Esophagus muscularis mucosa (tissue), 4 donors: ENCODE measurements around the gene CDR2. TPM values are rescaled to one million over a fixed set of nuclear protein-coding genes. Genes with fewer than 3 reads are reported as not detected.
"Not testable (repeated sequence)": the region's sequence is repeated elsewhere in the genome, so short reads cannot be mapped to it uniquely, and the experiment has no call there.

Source experiments
- DNase-seq: peaks from one replicate; pipeline ENCODE4 v3.0.0-alpha.2; 2017; ENCODE audit errors: extremely low spot score
- H3K27ac ChIP-seq, 4 donors: fragments of 200-600 bp; sonication (generic); replicated peaks in 1 of 4; 1 replicate in 3 of 4; 2 replicates in 1 of 4; pipeline ENCODE4 v1.5.1; 2016 to 2019; ENCODE audit warnings: mild to moderate bottlenecking in 1 of 4
- H3K27me3 ChIP-seq, 4 donors: fragments of 200-600 bp; sonication (generic); one replicate each; pipeline versions ENCODE4 v1.5.1 to v1.6.0; 2016 to 2019
- H3K36me3 ChIP-seq, 4 donors: fragments of 200-600 bp; sonication (generic); one replicate each; pipeline ENCODE4 v1.5.1; 2016 to 2019
- H3K4me1 ChIP-seq, 4 donors: fragments of 200-600 bp; sonication (generic); one replicate each; pipeline ENCODE4 v1.5.1; 2016 to 2019
- H3K4me3 ChIP-seq, 4 donors: fragments of 200-600 bp; sonication (generic); 1 replicate in 2 of 4; 2 replicates in 2 of 4; pipeline ENCODE4 v1.5.1; 2016 to 2019; ENCODE audit warnings: mild to moderate bottlenecking in 4 of 4, moderate library complexity in 1 of 4
- H3K9me3 ChIP-seq, 4 donors: fragments of 200-600 bp; sonication (generic); 1 replicate in 3 of 4; 2 replicates in 1 of 4; pipeline ENCODE4 v1.5.1; 2016 to 2019
- CTCF ChIP-seq, 3 experiments: fragments of 200-600 bp in 2 of 3; fragments of 450-650 bp in 1 of 3; sonication (generic) in 2 of 3; IDR thresholded peaks; one replicate each; pipeline ENCODE4 v1.5.1; 2017 to 2019; ENCODE audit warnings: antibody characterized with exemption in 3 of 3, mild to moderate bottlenecking in 2 of 3, moderate library complexity in 1 of 3
- EP300 ChIP-seq: sonication (generic); formaldehyde crosslinking; IDR thresholded peaks from one replicate; pipeline ENCODE4 v1.6.1; 2017; ENCODE audit warnings: antibody characterized with exemption
- POLR2A ChIP-seq: fragments of 450-650 bp; IDR thresholded peaks from one replicate; pipeline ENCODE4 v1.6.1; 2017; ENCODE audit warnings: antibody characterized with exemption, moderate library complexity, mild to moderate bottlenecking, low read depth
- POLR2AphosphoS5 ChIP-seq, 2 donors: sonication (generic); formaldehyde crosslinking; IDR thresholded peaks; one replicate each; pipeline ENCODE4 v1.6.1; 2017; ENCODE audit warnings: antibody characterized with exemption in 2 of 2
- WGBS: methylation state at CpG from one replicate; pipeline ENCODE4 v1.1.5; 2018; 5-methylcytosine and 5-hydroxymethylcytosine counted together
- intact Hi-C: fragments of 100-400 bp; cut with DNase I; formaldehyde crosslinking; loops from one replicate; pipeline ENCODE4 v1.15.1; 2023
- total RNA-seq, 4 donors: library from RNA; depleted of rRNA; stranded (reverse); fragments of >200 nt; gene quantifications; one replicate each; pipeline versions ENCODE4 v1.1.0 to v1.2.1, GENCODE V29; 2016

The CDR2 gene
- total RNA-seq, 4 donors from 2014 or later = 37.0 to 54.0 (median 39.5) TPM

GRCh38 chr16:22353191-22353919, 21.1 kb downstream of the CDR2 start:
- TF ChIP-seq POLR2AphosphoS5 (IDR thresholded peaks at IDR 0.05) (no peak), CTCF (IDR thresholded peaks at IDR 0.05) (no peak), POLR2A (no peak), EP300 (no peak)
- H3K9me3 ChIP-seq = no peaks in the 10 kb centered on the region
- H3K4me3 ChIP-seq = no peak overlapping the region
- 43% methylated on average over 3 of the region's 3 CpGs for WGBS
- H3K27me3 ChIP-seq = no peaks in the 10 kb centered on the region
- peaks cover 14 to 35% (median 23%) of the 10 kb centered on the region in 4 donors for H3K36me3 ChIP-seq
- H3K27ac ChIP-seq = peak overlapping the region; percentile 11 to 56 (median 36)
- DNase-seq = no peak
- intact Hi-C loops = no loop called here
- H3K4me1 ChIP-seq = peaks cover 11 to 35% (median 29%) of the 10 kb centered on the region in 4 donors

- no peak overlapping the region for H3K4me3 ChIP-seq
- WGBS = 87% methylated on average over 5 of the region's 5 CpGs
- H3K36me3 ChIP-seq = peaks cover 14 to 41% (median 29%) of the 10 kb centered on the region in 4 donors
- H3K27ac ChIP-seq = peak overlapping the region in 2 of 4 donors; percentile 11 to 56
- peaks cover 11 to 32% (median 26%) of the 10 kb centered on the region in 4 donors for H3K4me1 ChIP-seq
- TF ChIP-seq POLR2AphosphoS5 (IDR thresholded peaks at IDR 0.05) (no peak), EP300 (no peak), POLR2A (no peak), CTCF (IDR thresholded peaks at IDR 0.05) (no peak)
- H3K27me3 ChIP-seq = no peaks in the 10 kb centered on the region
- intact Hi-C loops = no loop called here
- H3K9me3 ChIP-seq = no peaks in the 10 kb centered on the region
- DNase-seq = no peak
Measured at GRCh38 chr16:22352723-22353122, 21.7 kb downstream of the CDR2 start.

- H3K9me3 ChIP-seq = no peaks in the 10 kb centered on the region
- no peak for DNase-seq
- TF ChIP-seq EP300 (no peak), POLR2A (no peak), POLR2AphosphoS5 (IDR thresholded peaks at IDR 0.05) (no peak), CTCF (IDR thresholded peaks at IDR 0.05) (no peak)
- no peak overlapping the region for H3K4me3 ChIP-seq
- WGBS = 95% methylated on average over 6 of the region's 6 CpGs
- H3K27me3 ChIP-seq = no peaks in the 10 kb centered on the region
- peaks cover 11 to 32% (median 27%) of the 10 kb centered on the region in 4 donors for H3K4me1 ChIP-seq
- no peak overlapping the region for H3K27ac ChIP-seq
- intact Hi-C loops = no loop called here
- H3K36me3 ChIP-seq = peaks cover 20 to 47% (median 35%) of the 10 kb centered on the region in 4 donors
Measured at GRCh38 chr16:22352140-22352539, 22.3 kb downstream of the CDR2 start.

- H3K4me3 ChIP-seq, H3K9me3 ChIP-seq, intact Hi-C loops, H3K27me3 ChIP-seq, DNase-seq, H3K27ac ChIP-seq: not testable (repeated sequence)
- 99% methylated on average over 6 of the region's 6 CpGs for WGBS
- peaks cover 26 to 57% (median 45%) of the 10 kb centered on the region in 4 donors for H3K36me3 ChIP-seq
- H3K4me1 ChIP-seq = peaks cover 11 to 44% (median 35%) of the 10 kb centered on the region in 4 donors
Measured at GRCh38 chr16:22351017-22351416, 23.4 kb downstream of the CDR2 start.

GRCh38 chr16:22348291-22348690, 26.1 kb downstream of the CDR2 start:
- Histone ChIP-seq H3K27me3 (no peaks in the 10 kb centered on the region), H3K27ac (peak overlapping the region in 3 of 4 donors; percentile 20 to 64 (median 40)), H3K4me3 (no peak overlapping the region), H3K4me1 (peaks cover 3 to 29% (median 22%) of the 10 kb centered on the region in 4 donors), H3K9me3 (no peaks in the 10 kb centered on the region), H3K36me3 (peaks cover 26 to 71% (median 47%) of the 10 kb centered on the region in 4 donors)
- WGBS = 89% methylated on average over 2 of the region's 2 CpGs
- intact Hi-C loops = no loop called here
- DNase-seq = no peak
- TF ChIP-seq CTCF (IDR thresholded peaks at IDR 0.05) (no peak), POLR2A (no peak), EP300 (no peak), POLR2AphosphoS5 (IDR thresholded peaks at IDR 0.05) (no peak)
